ENCODE data around the gene GALNT17. TPM values are rescaled to one million over a fixed set of nuclear protein-coding genes. Genes with fewer than 3 reads are reported as not detected.
"Not testable (repeated sequence)": the region's sequence is repeated elsewhere in the genome, so short reads cannot be mapped to it uniquely, and the experiment has no call there.

GALNT17 gene
- total RNA-seq, 1 donor from 2014 or later: not detected

- intact Hi-C loops (cut with micrococcal nuclease): no loop called here
Observed at GRCh38 chr7:71547426-71547825, 415.5 kb downstream of the GALNT17 start.

- intact Hi-C loops (cut with micrococcal nuclease): no loop called here
Observed at GRCh38 chr7:71548746-71549145, 416.8 kb downstream of the GALNT17 start.

- intact Hi-C loops (cut with micrococcal nuclease): no loop called here
Observed at GRCh38 chr7:71553306-71553705, 421.4 kb downstream of the GALNT17 start.

- intact Hi-C loops (cut with micrococcal nuclease): no loop called here
Observed at GRCh38 chr7:71555758-71556157, 423.8 kb downstream of the GALNT17 start.

GRCh38 chr7:71558806-71559613 lies 427.1 kb downstream of the GALNT17 start:
- intact Hi-C loops (cut with micrococcal nuclease): no loop called here

GRCh38 chr7:71560354-71560995 lies 428.5 kb downstream of the GALNT17 start:
- intact Hi-C loops (cut with micrococcal nuclease): no loop called here

- intact Hi-C loops (cut with micrococcal nuclease): no loop called here
Observed at GRCh38 chr7:71563276-71563675, 431.3 kb downstream of the GALNT17 start.

- intact Hi-C loops (cut with micrococcal nuclease): no loop called here
Observed at GRCh38 chr7:71566376-71566775, 434.4 kb downstream of the GALNT17 start.

- intact Hi-C loops (cut with micrococcal nuclease): no loop called here
Observed at GRCh38 chr7:71566991-71567390, 435.0 kb downstream of the GALNT17 start.

GRCh38 chr7:71574153-71574860 lies 442.4 kb downstream of the GALNT17 start:
- intact Hi-C loops (cut with micrococcal nuclease): no loop called here

GRCh38 chr7:71580027-71580426 lies 448.1 kb downstream of the GALNT17 start:
- intact Hi-C loops (cut with micrococcal nuclease): no loop called here

GRCh38 chr7:71584256-71584655 lies 452.3 kb downstream of the GALNT17 start:
- intact Hi-C loops (cut with micrococcal nuclease): no loop called here

- intact Hi-C loops (cut with micrococcal nuclease): no loop called here
Observed at GRCh38 chr7:71591876-71592275, 459.9 kb downstream of the GALNT17 start.

GRCh38 chr7:71592388-71592787 lies 460.4 kb downstream of the GALNT17 start:
- intact Hi-C loops (cut with micrococcal nuclease): not testable (repeated sequence)

GRCh38 chr7:71594736-71595135 lies 462.8 kb downstream of the GALNT17 start:
- intact Hi-C loops (cut with micrococcal nuclease): no loop called here

GRCh38 chr7:71595176-71595575 lies 463.2 kb downstream of the GALNT17 start:
- intact Hi-C loops (cut with micrococcal nuclease): no loop called here

- intact Hi-C loops (cut with micrococcal nuclease): no loop called here
Observed at GRCh38 chr7:71598553-71598952, 466.6 kb downstream of the GALNT17 start.

- intact Hi-C loops (cut with micrococcal nuclease): no loop called here
Observed at GRCh38 chr7:71601851-71602250, 469.9 kb downstream of the GALNT17 start.

GRCh38 chr7:71604818-71605414 lies 473.0 kb downstream of the GALNT17 start:
- intact Hi-C loops (cut with micrococcal nuclease): no loop called here

- intact Hi-C loops (cut with micrococcal nuclease): no loop called here
Observed at GRCh38 chr7:71611986-71612385, 480.0 kb downstream of the GALNT17 start.

GRCh38 chr7:71612911-71613310 lies 481.0 kb downstream of the GALNT17 start:
- intact Hi-C loops (cut with micrococcal nuclease): no loop called here

- intact Hi-C loops (cut with micrococcal nuclease): no loop called here
Observed at GRCh38 chr7:71613313-71613712, 481.4 kb downstream of the GALNT17 start.
